Measurements from ENCODE around the gene ABHD17A. TPM values are rescaled to one million over a fixed set of nuclear protein-coding genes. Genes with fewer than 3 reads are reported as not detected.

Gene ABHD17A
- total RNA-seq, 1 experiment from 2014 or later: 58.3 TPM

- no peak for DNase-seq (ENCODE audit: low read depth)
Measured at GRCh38 chr19:1832046-1832663, 53.1 kb downstream of the ABHD17A start.

DNA sequence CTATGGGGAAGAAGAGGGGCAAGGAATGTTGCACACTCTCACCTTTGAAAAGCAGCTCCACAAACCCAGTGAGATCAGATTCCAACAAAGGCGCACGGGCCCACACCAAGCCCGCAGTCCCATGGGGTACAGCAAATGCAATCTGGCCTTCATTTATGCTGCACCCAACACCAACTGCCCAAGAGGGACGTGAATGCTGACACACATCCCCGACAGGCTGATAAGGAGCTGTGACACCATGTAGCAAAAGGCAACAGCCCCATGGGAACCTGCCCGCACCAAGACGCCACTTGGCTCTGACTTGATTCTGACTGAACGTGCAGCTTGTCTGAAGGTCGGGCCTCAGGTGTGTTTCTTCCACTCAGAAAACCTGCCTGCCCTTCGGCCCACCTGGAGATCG lies 54.3 kb downstream of the ABHD17A start:
- in situ Hi-C loops (cut with HindIII; ENCODE audit: low pct_unique_long_range_greater_than_20kb, low sequenced_read_pairs): no loop called here
- no peak for DNase-seq (ENCODE audit: low read depth)

More at GRCh38 chr19:1832046-1832663, 53.1 kb downstream of the ABHD17A start:
- in situ Hi-C loops (cut with HindIII; ENCODE audit: low pct_unique_long_range_greater_than_20kb, low sequenced_read_pairs): no loop called here

DNA sequence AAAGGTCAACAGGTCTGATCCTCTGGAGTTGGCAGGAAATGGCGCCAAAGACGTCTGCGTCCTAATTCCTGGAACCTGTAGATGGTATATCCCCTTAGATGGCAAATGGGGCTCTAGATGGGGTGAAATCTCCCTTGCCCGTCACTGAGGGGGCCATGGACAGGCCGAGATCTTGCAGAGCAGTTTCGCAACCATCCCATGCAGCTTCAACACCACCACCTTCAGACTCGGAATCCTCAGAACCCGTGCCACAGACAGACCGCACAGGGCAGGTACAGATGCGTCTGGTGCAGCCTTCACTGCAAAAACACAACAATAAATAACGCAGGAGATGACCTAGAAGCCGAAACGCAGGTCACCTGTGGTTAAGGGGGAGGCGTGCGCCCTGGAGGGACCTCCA lies 54.7 kb downstream of the ABHD17A start:
- DNase-seq (ENCODE audit: low read depth): no peak

GRCh38 chr19:1829958-1830357 lies 55.3 kb downstream of the ABHD17A start:
- no peak for DNase-seq (ENCODE audit: low read depth)
- in situ Hi-C loops (cut with HindIII; ENCODE audit: low pct_unique_long_range_greater_than_20kb, low sequenced_read_pairs): no loop called here

More for the DNA sequence above, 54.7 kb downstream of the ABHD17A start:
- in situ Hi-C loops (cut with HindIII; ENCODE audit: low pct_unique_long_range_greater_than_20kb, low sequenced_read_pairs): no loop called here

- in situ Hi-C loops (cut with HindIII; ENCODE audit: low pct_unique_long_range_greater_than_20kb, low sequenced_read_pairs): no loop called here
Measured at GRCh38 chr19:1828279-1829238, 56.7 kb downstream of the ABHD17A start.

GRCh38 chr19:1827566-1828278 lies 57.6 kb downstream of the ABHD17A start:
- in situ Hi-C loops (cut with HindIII; ENCODE audit: low pct_unique_long_range_greater_than_20kb, low sequenced_read_pairs): no loop called here
- no peak for DNase-seq (ENCODE audit: low read depth)

More at GRCh38 chr19:1828279-1829238, 56.7 kb downstream of the ABHD17A start:
- no peak for DNase-seq (ENCODE audit: low read depth)

Other genes with a start within 250 kb of the ABHD17A start
- 40.2 and 65.0 TPM in 2 replicates for gene TCF3, start 232.9 kb downstream of the ABHD17A start, total RNA-seq (2014; rRNA removed; shearing (Covaris generic); ENCODE audit: low replicate concordance)
- gene ONECUT3, start 132.0 kb downstream of the ABHD17A start, total RNA-seq (2014; rRNA removed; shearing (Covaris generic); ENCODE audit: low replicate concordance): not detected in 2 replicates
- 5.3 and 11.9 TPM in 2 replicates for gene ATP8B3, start 73.2 kb downstream of the ABHD17A start, total RNA-seq (2014; rRNA removed; shearing (Covaris generic); ENCODE audit: low replicate concordance)
- gene REXO1, start 37.0 kb downstream of the ABHD17A start, total RNA-seq (2014; rRNA removed; shearing (Covaris generic); ENCODE audit: low replicate concordance): 10.5 and 14.4 TPM in 2 replicates
- 9.6 and 15.9 TPM in 2 replicates for gene KLF16, start 21.9 kb downstream of the ABHD17A start, total RNA-seq (2014; rRNA removed; shearing (Covaris generic); ENCODE audit: low replicate concordance)
- gene ADAT3, start 19.9 kb upstream of the ABHD17A start, total RNA-seq (2014; rRNA removed; shearing (Covaris generic); ENCODE audit: low replicate concordance): 4.2 and 4.7 TPM in 2 replicates
- 14.1 and 28.0 TPM in 2 replicates for gene SCAMP4, start 19.9 kb upstream of the ABHD17A start, total RNA-seq (2014; rRNA removed; shearing (Covaris generic); ENCODE audit: low replicate concordance)
- gene CSNK1G2, start 55.7 kb upstream of the ABHD17A start, total RNA-seq (2014; rRNA removed; shearing (Covaris generic); ENCODE audit: low replicate concordance): 32.9 and 42.3 TPM in 2 replicates
- 56.1 and 65.3 TPM in 2 replicates for gene BTBD2, start 130.2 kb upstream of the ABHD17A start, total RNA-seq (2014; rRNA removed; shearing (Covaris generic); ENCODE audit: low replicate concordance)
- 72.0 and 78.8 TPM in 2 replicates for gene MKNK2, start 165.7 kb upstream of the ABHD17A start, total RNA-seq (2014; rRNA removed; shearing (Covaris generic); ENCODE audit: low replicate concordance)
- gene MOB3A, start 210.8 kb upstream of the ABHD17A start, total RNA-seq (2014; rRNA removed; shearing (Covaris generic); ENCODE audit: low replicate concordance): 13.3 and 28.9 TPM in 2 replicates
- not detected in 2 replicates for gene IZUMO4, start 211.4 kb upstream of the ABHD17A start, total RNA-seq (2014; rRNA removed; shearing (Covaris generic); ENCODE audit: low replicate concordance)

All from Caki2 (cell line).